Measurements from ENCODE around the gene SVOPL. TPM values are rescaled to one million over a fixed set of nuclear protein-coding genes. Genes with fewer than 3 reads are reported as not detected.

The SVOPL gene
- total RNA-seq, 1 donor from 2014 or later = not detected

DNA sequence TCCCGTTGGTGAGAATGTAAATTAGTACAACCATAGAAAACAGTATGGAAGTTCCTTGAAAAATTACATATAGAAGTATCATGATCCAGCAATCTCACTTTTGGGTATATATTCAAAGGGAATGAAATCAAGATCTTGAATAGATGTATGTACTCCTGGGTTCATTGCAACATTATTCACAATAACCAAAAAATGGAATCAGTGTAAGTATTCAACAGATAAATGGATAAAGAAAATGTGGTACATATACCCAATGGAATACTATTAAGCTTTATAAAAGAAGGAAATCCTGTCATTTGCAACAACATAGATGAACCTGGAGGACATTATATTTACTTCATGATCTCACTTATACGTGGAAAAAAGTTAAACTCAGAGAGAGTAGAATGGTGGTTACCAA is 154.3 kb downstream of the SVOPL start:
- H3K4me1 ChIP-seq = no peaks in the 10 kb centered on the region
- intact Hi-C loops (cut with DNase I) = no loop called here
- H3K27ac ChIP-seq = no peak overlapping the region
- DNase-seq (ENCODE audit: extremely low spot score in 2 of 2) = no peak
- H3K36me3 ChIP-seq = peaks cover 0 to 27% of the 10 kb centered on the region in 2 donors
- H3K27me3 ChIP-seq = no peaks in the 10 kb centered on the region
- TF ChIP-seq POLR2A (IDR thresholded peaks at IDR 0.05) (no peak), POLR2AphosphoS5 (IDR thresholded peaks at IDR 0.05; ENCODE audit: insufficient read depth in 1 of 2, low read depth in 1 of 2) (no peak)
- TF ChIP-seq, protein P1, sequence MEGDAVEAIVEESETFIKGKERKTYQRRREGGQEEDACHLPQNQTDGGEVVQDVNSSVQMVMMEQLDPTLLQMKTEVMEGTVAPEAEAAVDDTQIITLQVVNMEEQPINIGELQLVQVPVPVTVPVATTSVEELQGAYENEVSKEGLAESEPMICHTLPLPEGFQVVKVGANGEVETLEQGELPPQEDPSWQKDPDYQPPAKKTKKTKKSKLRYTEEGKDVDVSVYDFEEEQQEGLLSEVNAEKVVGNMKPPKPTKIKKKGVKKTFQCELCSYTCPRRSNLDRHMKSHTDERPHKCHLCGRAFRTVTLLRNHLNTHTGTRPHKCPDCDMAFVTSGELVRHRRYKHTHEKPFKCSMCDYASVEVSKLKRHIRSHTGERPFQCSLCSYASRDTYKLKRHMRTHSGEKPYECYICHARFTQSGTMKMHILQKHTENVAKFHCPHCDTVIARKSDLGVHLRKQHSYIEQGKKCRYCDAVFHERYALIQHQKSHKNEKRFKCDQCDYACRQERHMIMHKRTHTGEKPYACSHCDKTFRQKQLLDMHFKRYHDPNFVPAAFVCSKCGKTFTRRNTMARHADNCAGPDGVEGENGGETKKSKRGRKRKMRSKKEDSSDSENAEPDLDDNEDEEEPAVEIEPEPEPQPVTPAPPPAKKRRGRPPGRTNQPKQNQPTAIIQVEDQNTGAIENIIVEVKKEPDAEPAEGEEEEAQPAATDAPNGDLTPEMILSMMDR (IDR thresholded peaks at IDR 0.05) = no peak
- no peaks in the 10 kb centered on the region for H3K9me3 ChIP-seq
- H3K4me3 ChIP-seq = no peak overlapping the region

DNA sequence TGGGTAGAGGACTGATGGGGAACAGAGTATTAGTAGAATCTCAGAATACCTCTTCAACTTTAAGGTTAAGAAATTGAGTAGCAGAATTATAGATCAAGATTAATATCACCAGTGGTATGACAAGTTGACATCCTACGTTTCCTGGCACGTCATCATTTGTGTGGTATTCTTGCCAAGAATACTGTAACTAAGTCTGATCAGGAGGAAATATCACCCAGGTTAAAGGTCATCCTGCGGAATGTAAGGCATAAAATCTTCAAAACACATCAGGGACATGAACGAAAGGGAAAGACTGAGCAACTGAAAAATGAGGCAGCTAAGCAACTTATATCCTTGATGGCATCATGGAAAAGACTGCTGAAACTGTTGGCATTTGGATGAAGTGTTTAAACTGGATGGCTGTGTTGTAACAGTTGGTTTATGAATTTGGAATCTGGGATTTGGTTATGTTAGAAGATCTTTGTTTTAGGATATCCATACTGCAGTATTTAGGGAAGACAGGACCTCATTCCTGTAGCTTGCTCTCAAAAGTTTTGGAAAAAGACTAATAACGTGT is 155.0 kb downstream of the SVOPL start:
- Histone ChIP-seq H3K27ac (no peak overlapping the region), H3K36me3 (peaks cover 0 to 21% of the 10 kb centered on the region in 2 donors), H3K4me3 (no peak overlapping the region), H3K9me3 (no peaks in the 10 kb centered on the region), H3K4me1 (no peaks in the 10 kb centered on the region), H3K27me3 (no peaks in the 10 kb centered on the region)
- DNase-seq (ENCODE audit: extremely low spot score in 2 of 2) = no peak
- intact Hi-C loops (cut with DNase I) = no loop called here
- no peak for TF ChIP-seq POLR2A (IDR thresholded peaks at IDR 0.05)
- TF ChIP-seq, protein P1 (IDR thresholded peaks at IDR 0.05) = no peak
- TF ChIP-seq POLR2AphosphoS5 (IDR thresholded peaks at IDR 0.05; ENCODE audit: insufficient read depth in 1 of 2, low read depth in 1 of 2) = no peak

DNA sequence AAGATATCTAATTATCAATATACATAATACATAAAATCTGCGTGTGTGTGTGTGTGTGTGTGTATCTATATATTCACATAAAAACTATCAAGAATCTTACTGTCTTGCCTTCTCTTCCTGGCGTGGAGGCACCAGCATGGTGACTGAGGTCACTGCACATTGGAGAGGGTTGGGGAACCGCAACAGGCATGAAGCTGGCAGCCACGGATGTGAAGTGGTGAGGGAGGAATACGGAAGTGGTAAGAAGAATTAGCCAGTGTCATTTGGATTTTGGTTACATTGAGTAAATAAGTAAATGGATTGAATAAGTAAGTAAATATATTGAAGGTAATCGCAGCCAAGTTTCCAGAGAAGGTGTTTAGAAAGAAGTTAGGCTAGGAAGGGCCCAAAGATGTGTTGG is 156.0 kb downstream of the SVOPL start:
- Histone ChIP-seq H3K9me3 (no peaks in the 10 kb centered on the region), H3K4me1 (no peaks in the 10 kb centered on the region), H3K27ac (no peak overlapping the region), H3K27me3 (no peaks in the 10 kb centered on the region), H3K36me3 (peaks cover 0 to 23% of the 10 kb centered on the region in 2 donors), H3K4me3 (no peak overlapping the region)
- DNase-seq (ENCODE audit: extremely low spot score in 2 of 2) = no peak
- intact Hi-C loops (cut with DNase I) = no loop called here
- TF ChIP-seq, protein P1 (IDR thresholded peaks at IDR 0.05) = no peak
- TF ChIP-seq POLR2A (IDR thresholded peaks at IDR 0.05) = no peak
- TF ChIP-seq POLR2AphosphoS5 (IDR thresholded peaks at IDR 0.05; ENCODE audit: insufficient read depth in 1 of 2, low read depth in 1 of 2) = no peak

Small RNAs within 50 kb of the gene (small RNA-seq; reads per million reads assigned to genes)
- not detected for gene RF00561

Other genes with a start within 250 kb of the SVOPL start
- 12.5 TPM for gene TRIM24, start 241.1 kb downstream of the SVOPL start, total RNA-seq
- not detected for gene TMEM213, start 96.6 kb upstream of the SVOPL start, total RNA-seq
- 1.2 TPM for gene ATP6V0A4, start 96.8 kb upstream of the SVOPL start, total RNA-seq